A172 (cell line): ENCODE measurements around the gene FN1. TPM values are rescaled to one million over a fixed set of nuclear protein-coding genes. Genes with fewer than 3 reads are reported as not detected.
"Not testable (repeated sequence)": the region's sequence is repeated elsewhere in the genome, so short reads cannot be mapped to it uniquely, and the experiment has no call there.

Source experiments
- DNase-seq: peaks from one replicate; pipeline ENCODE4 v3.0.0-alpha.2; 2015; ENCODE audit warnings: low spot score
- total RNA-seq: library from RNA; depleted of rRNA; stranded (reverse); fragments of >200 nt; shearing (Covaris generic); gene quantifications from 2 replicates; pipeline ENCODE4 v1.2.3, GENCODE V29; 2014

The FN1 gene
- total RNA-seq, 1 experiment from 2014 or later, result 15.5 TPM

GRCh38 chr2:215422676-215423075 lies 13.2 kb downstream of the FN1 start:
- DNase-seq, result no peak

GRCh38 chr2:215421859-215422461 lies 13.9 kb downstream of the FN1 start:
- no peak for DNase-seq

DNA sequence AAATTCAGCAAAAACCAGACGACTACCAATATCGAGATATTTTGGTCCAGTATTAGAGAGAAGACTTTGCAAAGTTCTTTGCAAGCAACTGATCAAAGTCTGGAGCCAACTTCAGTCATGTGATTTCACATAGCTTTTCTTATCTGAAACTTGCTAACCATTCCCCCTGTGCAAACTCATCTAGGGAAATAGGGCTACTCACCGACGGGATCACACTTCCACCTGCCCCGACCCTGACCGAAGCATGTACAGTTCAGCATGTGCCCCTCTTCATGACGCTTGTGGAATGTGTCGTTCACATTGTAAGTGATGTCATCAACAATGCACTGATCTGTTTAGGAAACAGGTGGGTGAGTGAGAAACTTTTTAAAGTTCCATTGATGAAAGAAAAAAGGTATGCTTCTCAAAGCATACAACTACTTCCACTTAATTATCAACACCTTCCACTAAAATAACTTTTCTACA lies 15.4 kb downstream of the FN1 start:
- no peak for DNase-seq

- no peak for DNase-seq
These were observed 15.9 kb downstream of the FN1 start for GRCh38 chr2:215419769-215420470.

- DNase-seq, result no peak
These were observed 16.8 kb downstream of the FN1 start for GRCh38 chr2:215419113-215419512.

DNA sequence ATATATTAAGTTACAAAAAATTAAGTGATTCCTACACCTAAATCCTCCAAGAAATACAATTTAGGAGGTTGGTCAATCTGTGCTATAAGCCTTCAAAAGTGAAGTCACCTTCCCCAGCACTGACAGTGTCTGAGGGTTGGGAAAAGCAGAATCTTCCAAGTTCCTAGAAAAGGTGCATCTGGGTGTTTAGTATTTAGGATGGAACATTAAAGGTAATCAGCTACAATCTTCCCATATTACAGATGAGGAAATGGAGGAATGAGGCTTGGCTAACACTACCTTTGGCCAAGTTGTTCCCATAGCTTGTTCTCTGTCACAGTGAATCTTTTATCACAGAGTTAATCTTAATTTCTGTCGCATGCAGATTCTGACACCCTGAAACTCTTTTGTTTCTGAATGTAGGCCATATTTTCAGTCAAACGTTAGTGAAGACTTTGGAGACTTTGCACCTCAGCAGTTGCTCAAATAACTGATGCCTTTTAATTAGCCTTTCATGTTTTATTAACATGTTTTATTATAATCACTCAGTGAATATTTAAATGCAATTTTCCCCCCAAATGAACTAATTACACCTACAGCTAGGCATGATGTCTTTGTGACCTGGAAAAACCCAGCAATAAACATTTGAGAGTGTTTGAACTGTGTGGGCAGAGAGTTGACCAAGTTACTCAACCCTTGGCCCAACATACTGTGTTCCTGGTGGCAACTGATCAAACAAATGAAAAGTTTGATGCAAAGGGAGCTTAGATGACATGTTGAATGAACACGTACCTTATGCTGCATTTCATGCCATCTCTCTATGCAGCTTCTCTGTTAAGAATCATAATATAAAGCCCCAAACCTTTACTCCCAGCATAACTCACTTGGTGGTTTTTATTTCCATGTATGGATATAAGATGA lies 17.6 kb downstream of the FN1 start:
- DNase-seq, result no peak

- no peak for DNase-seq
These were observed 18.4 kb downstream of the FN1 start for GRCh38 chr2:215417400-215417951.

DNA sequence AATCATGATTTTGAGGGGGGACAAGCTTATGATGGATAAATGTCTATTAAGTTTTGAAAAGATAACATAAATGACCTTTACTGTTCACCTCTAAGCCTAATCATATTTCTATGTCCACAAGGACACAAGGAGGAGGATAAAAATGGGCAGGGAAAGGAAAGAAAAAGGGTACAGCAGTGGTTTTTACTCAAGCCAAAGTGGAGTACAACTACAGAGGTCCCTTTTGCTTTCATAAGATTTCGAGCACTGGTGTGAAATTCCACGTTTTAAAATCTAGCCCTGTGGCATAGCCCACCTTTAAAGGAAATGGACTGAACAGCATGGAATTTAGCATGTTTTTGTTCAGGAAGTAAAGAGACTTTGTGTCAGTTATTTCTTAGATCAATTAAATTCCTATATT lies 19.2 kb downstream of the FN1 start:
- no peak for DNase-seq

DNA sequence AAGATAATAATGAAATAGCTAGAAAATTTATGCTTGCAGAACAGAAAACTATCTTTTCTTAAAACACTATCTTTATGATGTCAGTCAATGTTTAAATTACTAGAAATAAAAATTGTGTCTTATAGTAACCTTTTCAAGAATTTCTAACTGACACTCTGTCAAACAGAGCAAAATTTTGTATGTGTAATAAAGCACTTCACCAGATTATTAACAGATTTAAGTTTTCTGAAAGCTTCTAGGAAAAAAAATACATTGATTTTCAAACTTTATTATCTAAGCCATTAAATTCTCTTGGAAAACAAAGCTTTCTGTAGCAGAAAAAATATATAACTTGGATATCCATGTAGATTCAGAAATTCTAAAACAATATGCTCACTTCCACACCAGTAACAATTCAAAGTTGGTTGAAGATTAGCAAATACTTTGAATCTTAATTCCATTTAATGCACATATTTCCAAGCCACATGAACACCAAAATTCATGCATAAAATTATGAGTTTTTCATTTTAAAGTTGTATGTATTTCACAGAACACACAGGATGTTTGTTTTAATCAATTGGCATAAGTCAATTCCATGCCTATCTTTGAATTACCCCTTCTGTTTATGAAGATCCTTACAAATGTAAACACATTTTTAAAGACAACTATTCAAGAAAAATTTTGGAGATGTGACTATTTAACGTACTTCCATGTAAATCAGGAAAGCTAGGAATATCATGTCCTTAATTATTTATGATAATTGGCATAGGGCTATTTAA lies 19.9 kb downstream of the FN1 start:
- no peak for DNase-seq

DNA sequence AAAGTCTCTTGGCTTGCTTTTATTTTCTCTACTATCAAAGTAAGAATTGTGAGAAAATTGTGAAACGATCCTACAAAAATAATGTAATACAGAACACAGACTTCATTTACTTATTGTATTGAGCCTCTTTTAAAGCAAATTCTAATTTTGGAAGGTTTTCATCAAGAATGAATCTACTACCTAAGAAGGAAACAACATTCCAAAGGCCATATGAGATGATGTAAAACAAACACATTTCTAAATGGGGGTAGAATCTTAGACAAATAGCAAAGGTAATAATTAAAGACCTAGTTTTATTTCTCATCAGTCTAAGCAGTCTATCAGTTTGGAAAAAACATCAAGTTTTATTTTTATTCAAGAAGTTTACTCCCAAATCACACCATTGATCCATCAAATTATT lies 20.6 kb downstream of the FN1 start:
- DNase-seq, result no peak

GRCh38 chr2:215414674-215415073 lies 21.2 kb downstream of the FN1 start:
- DNase-seq, result no peak

- DNase-seq, result no peak
These were observed 21.9 kb downstream of the FN1 start for GRCh38 chr2:215413974-215414373.

- no peak for DNase-seq
These were observed 22.4 kb downstream of the FN1 start for GRCh38 chr2:215413484-215413777.

DNA sequence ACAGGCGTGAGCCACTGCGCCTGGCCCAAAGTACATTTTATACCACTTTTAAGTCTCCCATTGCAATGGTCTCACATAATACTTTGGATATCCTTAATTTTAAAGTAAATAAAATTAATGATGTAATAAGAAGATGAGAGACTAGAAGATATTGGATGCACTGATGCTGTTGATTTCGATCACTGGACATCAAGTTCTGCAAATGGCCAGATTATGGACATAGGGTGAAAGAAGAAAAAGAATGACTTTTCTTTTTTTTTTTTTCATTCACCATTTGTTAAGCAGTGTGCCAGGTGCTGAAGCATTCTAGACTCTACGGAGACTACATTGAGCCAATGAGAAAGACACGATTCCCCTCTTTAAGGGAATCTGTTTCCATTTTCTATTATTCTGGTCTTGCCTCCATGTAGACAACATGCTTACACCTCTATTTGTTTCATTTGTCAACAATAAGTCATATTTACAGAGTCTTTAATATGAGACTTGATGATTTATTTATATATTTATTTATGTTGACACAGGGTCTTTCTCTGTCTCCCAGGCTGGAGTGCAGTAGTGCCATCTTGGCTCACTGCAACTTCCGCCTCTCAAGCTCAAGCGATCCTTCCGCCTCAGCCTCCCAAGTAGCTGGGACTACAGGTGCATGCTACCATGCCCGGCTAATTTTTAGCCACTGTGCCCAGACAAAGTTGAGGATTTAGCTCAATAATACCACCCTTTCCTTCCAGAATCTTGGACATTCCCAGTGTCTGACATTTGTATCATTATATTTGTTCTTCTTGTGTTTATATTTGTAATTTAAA lies 23.7 kb downstream of the FN1 start:
- DNase-seq, result no peak

- peak; percentile 95 for DNase-seq
These were observed 25.0 kb downstream of the FN1 start for GRCh38 chr2:215410932-215411285.

DNA sequence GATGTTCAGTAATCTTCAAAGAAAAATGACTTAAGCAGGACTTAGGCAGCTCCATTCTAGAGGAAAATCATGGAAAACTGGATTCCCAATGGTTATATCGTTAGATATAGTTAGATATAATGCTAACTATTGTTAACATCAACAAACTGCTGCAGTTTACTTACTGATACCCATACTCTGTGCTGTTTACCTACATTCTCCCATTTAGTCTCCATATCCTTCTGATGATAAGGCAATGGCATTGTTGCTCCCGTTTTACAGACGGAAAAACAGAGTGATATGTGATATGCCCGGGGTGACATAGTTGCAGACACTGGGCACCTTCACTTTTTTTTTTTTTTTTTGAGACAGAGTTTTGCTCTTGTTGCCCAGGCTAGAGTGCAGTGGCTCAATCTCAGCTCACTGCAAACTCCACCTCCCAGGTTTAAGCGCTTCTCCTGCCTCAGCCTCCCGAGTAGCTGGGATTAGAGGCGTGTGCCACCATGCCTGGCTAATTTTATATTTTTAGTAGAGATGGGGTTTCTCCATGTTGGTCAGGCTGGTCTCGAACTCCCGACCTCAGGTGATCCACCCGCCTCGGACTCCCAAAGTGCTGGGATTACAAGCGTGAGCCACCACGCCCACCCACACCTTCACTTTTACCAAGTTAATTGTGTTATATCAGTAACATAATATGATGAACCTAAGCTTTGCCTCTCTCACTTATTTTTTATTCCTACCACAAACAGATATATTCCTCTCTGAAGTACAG lies 25.5 kb downstream of the FN1 start:
- DNase-seq, result not testable (repeated sequence)

DNA sequence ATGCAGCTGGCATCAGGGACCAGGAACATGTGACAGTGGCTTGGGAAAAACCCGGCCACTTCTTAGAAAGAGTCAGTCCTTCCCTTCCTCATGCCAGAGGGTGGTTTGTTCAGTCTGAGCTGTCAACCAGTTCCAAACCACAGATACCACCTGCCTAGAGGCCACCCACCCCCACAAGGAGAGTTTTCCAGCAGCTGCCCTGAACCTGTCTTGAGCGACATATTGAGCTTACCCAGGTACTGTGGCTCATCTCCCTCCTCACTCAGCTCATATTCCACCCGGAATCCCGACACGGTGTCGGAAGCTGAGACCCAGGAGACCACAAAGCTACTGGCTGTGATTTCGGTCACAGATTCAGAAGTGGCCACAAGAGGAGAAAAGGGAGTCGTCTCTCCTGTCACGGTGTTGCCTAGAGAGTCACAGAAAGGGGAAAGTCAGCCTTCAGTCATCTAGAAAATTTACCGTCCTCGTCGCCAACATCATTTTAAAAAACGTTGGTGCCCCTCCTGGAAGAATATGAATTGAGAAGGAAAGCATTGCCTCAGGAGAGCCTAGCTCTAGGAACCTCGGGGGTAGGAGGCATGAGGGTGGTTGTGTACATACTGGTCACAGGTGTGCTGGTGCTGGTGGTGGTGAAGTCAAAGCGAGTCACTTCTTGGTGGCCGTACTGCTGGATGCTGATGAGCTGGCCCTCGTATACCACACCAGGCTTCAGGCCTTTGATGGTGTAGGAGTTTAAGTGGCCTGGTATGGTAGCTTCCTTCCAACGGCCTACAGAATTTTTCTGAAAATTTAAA lies 26.3 kb downstream of the FN1 start:
- DNase-seq, result peak; percentile 66

- not testable (repeated sequence) for DNase-seq
These were observed 27.4 kb downstream of the FN1 start for GRCh38 chr2:215408441-215408840.

- no peak for DNase-seq
These were observed 28.1 kb downstream of the FN1 start for GRCh38 chr2:215407590-215408264.
